Stomach (tissue), 9 donors: ENCODE data around the gene SGTA. TPM values are rescaled to one million over a fixed set of nuclear protein-coding genes. Genes with fewer than 3 reads are reported as not detected.

Experiments
- DNase-seq, 2 donors: peaks; one replicate each; pipeline versions ENCODE4 v3.0.0 to v3.0.0-alpha.2; 2013 to 2019
- H3K27ac ChIP-seq, 5 donors: fragments of 200-600 bp in 4 of 5; sonication (generic) in 4 of 5; one replicate each; pipeline ENCODE4 v1.5.1; 2013 to 2019; ENCODE audit warnings: mild to moderate bottlenecking in 1 of 5, moderate library complexity in 1 of 5
- H3K27me3 ChIP-seq, 3 donors: fragments of 200-600 bp; sonication (generic); one replicate each; pipeline ENCODE4 v1.5.1; 2017 to 2019; ENCODE audit warnings: mixed run types in 1 of 3
- H3K36me3 ChIP-seq, 4 donors: fragments of 200-600 bp; sonication (generic); 1 replicate in 3 of 4; 2 replicates in 1 of 4; pipeline ENCODE4 v1.5.1; 2016 to 2019
- H3K4me1 ChIP-seq, 4 donors: fragments of 200-600 bp; sonication (generic); one replicate each; pipeline ENCODE4 v1.5.1; 2016 to 2019
- H3K4me3 ChIP-seq, 4 donors: fragments of 200-600 bp; sonication (generic) in 3 of 4; one replicate each; pipeline ENCODE4 v1.5.1; 2016 to 2019; ENCODE audit warnings: mild to moderate bottlenecking in 1 of 4
- H3K9me3 ChIP-seq, 4 donors: fragments of 200-600 bp; sonication (generic); one replicate each; pipeline ENCODE4 v1.5.1; 2016 to 2019
- EP300 ChIP-seq: sonication (generic); formaldehyde crosslinking; IDR thresholded peaks from one replicate; pipeline ENCODE4 v1.6.1; 2017; ENCODE audit warnings: antibody characterized with exemption
- POLR2A ChIP-seq, 4 donors: fragments of 450-650 bp; IDR thresholded peaks; one replicate each; pipeline ENCODE4 v1.6.1; 2016; ENCODE audit warnings: antibody characterized with exemption in 4 of 4, control low read depth in 2 of 4, mild to moderate bottlenecking in 1 of 4, moderate library complexity in 1 of 4
- POLR2AphosphoS5 ChIP-seq, 3 donors: sonication (generic); formaldehyde crosslinking; IDR thresholded peaks; one replicate each; pipeline ENCODE4 v1.6.1; 2016; ENCODE audit warnings: antibody characterized with exemption in 3 of 3
- WGBS, 5 donors: extraction: QIAGEN DNeasy Blood & Tissue Kit in 3 of 5; methylation state at CpG; one replicate each; pipeline versions ENCODE4 v1.1.5 to v1.1.7; 2013 to 2018; 5-methylcytosine and 5-hydroxymethylcytosine counted together
- intact Hi-C: fragments of 100-400 bp; cut with DNase I; formaldehyde crosslinking; loops from one replicate; pipeline ENCODE4 v1.15.1; 2023; ENCODE audit warnings: low total_unique reads
- polyA plus RNA-seq, 3 donors: library from polyadenylated mRNA; stranded (reverse); fragments of 200-250 nt; gene quantifications; one replicate each; pipeline ENCODE4 v1.2.3, GENCODE V29; 2013
- total RNA-seq, 5 donors: library from RNA; depleted of rRNA; stranded (reverse); fragments of >200 nt; gene quantifications; one replicate each; pipeline versions ENCODE4 v1.1.0 to v1.2.3, GENCODE V29; 2014 to 2016
- TF ChIP-seq, protein P1 (sequence below), 7 experiments: fragments of 450-650 bp in 4 of 7; fragments of 200-600 bp in 3 of 7; sonication (generic) in 3 of 7; IDR thresholded peaks; one replicate each; pipeline ENCODE4 v1.5.1; 2016 to 2019; ENCODE audit warnings: antibody characterized with exemption in 7 of 7, control low read depth in 2 of 7, mild to moderate bottlenecking in 1 of 7
- donor health status: healthy with polysubstance abuse.
- donor health status: Bipolar disorder and iron deficiency.
- donor health status: healthy.

Gene SGTA
- total and polyA plus RNA-seq, 8 donors: 18.5 to 173 (median 52.7) TPM

DNA sequence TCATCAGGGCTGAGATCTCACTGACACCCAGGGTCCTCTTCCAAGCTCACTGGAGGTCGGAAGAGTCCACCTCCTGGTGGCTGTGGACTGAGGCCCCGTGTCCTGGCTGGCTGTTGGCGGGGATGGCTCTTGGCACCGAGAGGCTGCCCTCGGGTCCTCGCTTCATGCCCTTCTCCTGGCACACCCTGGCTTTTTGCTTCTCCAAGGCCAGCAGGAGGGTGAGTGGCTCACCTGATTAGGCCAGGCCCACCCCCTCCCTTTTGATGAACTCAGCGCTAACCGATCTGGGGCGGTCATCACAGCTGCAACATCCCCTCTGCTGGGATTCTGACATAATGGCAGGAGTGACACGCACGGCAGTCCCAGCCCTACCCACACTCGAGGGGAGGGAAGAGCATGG lies 47.7 kb downstream of the SGTA start:
- Histone ChIP-seq H3K27ac (no peak overlapping the region), H3K9me3 (no peaks in the 10 kb centered on the region), H3K36me3 (peaks cover 24 to 62% (median 57%) of the 10 kb centered on the region in 4 donors), H3K27me3 (no peaks in the 10 kb centered on the region), H3K4me3 (no peak overlapping the region), H3K4me1 (peaks cover 11 to 27% (median 18%) of the 10 kb centered on the region in 4 donors)
- no peak for DNase-seq
- WGBS, 5 donors: 93 to 98% (median 96%) methylated on average over 3 to 12 of the region's 12 CpGs
- TF ChIP-seq EP300 (no peak), POLR2AphosphoS5 (IDR thresholded peaks at IDR 0.05) (no peak)
- intact Hi-C loops: no loop called here

DNA sequence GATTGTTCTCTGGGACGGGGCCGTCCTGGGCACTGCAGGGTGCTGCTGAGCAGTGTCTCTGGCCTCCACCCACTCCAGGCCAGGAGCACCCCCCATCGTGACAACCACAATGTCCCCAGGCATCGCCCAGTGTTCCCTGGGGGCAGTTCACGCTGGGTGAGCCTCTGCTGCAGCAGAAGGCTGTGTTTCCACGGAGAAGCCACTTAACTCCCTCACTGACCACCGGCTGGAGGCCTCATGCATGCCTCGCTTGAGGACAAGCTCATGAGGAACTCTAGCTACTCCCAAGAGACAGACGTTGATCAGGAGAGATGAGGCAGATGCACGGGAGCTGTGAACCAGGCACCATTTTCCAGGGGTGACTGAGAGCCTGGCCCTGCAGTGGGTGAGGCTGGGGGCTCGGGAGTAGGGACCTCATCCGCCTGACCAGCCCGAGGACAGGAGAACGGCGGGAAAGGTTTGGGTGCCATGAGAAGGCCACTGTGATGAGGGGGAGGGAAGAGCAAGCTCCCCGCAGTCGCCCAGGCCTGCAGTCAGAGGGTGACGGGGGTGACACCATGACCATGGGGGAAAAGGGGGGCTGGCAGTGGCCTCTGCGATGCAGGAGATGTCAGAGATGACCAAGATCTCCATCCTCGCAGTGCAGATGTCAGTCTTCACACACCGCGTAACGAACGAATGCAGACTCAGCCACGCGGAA lies 48.3 kb downstream of the SGTA start:
- Histone ChIP-seq H3K4me1 (peaks cover 11 to 27% (median 18%) of the 10 kb centered on the region in 4 donors), H3K36me3 (peaks cover 24 to 62% (median 57%) of the 10 kb centered on the region in 4 donors), H3K27ac (no peak overlapping the region), H3K4me3 (no peak overlapping the region), H3K27me3 (no peaks in the 10 kb centered on the region), H3K9me3 (no peaks in the 10 kb centered on the region)
- no peak for TF ChIP-seq EP300
- TF ChIP-seq, protein P1, sequence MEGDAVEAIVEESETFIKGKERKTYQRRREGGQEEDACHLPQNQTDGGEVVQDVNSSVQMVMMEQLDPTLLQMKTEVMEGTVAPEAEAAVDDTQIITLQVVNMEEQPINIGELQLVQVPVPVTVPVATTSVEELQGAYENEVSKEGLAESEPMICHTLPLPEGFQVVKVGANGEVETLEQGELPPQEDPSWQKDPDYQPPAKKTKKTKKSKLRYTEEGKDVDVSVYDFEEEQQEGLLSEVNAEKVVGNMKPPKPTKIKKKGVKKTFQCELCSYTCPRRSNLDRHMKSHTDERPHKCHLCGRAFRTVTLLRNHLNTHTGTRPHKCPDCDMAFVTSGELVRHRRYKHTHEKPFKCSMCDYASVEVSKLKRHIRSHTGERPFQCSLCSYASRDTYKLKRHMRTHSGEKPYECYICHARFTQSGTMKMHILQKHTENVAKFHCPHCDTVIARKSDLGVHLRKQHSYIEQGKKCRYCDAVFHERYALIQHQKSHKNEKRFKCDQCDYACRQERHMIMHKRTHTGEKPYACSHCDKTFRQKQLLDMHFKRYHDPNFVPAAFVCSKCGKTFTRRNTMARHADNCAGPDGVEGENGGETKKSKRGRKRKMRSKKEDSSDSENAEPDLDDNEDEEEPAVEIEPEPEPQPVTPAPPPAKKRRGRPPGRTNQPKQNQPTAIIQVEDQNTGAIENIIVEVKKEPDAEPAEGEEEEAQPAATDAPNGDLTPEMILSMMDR (IDR thresholded peaks at IDR 0.05): no peak
- TF ChIP-seq POLR2AphosphoS5 (IDR thresholded peaks at IDR 0.05): no peak
- TF ChIP-seq POLR2A (IDR thresholded peaks at IDR 0.05): no peak
- intact Hi-C loops: no loop called here
- no peak for DNase-seq
- WGBS, 5 donors: 88 to 94% (median 92%) methylated on average over 25 to 26 of the region's 26 CpGs

- TF ChIP-seq, protein P1 (IDR thresholded peaks at IDR 0.05): no peak
- TF ChIP-seq POLR2AphosphoS5 (IDR thresholded peaks at IDR 0.05): no peak
- no peak for TF ChIP-seq POLR2A (IDR thresholded peaks at IDR 0.05)
- TF ChIP-seq EP300: no peak
- no peak for DNase-seq
- intact Hi-C loops: no loop called here
- Histone ChIP-seq H3K9me3 (no peaks in the 10 kb centered on the region), H3K4me3 (no peak overlapping the region), H3K4me1 (peaks cover 8 to 21% (median 13%) of the 10 kb centered on the region in 4 donors), H3K36me3 (peaks cover 24 to 62% (median 57%) of the 10 kb centered on the region in 4 donors), H3K27me3 (peaks cover 0 to under 1% (median 0%) of the 10 kb centered on the region in 3 donors), H3K27ac (no peak overlapping the region)
- 77 to 90% (median 88%) methylated on average over 34 to 35 of the region's 35 CpGs for WGBS, 5 donors
Observed at GRCh38 chr19:2733930-2734588, 49.0 kb downstream of the SGTA start.

DNA sequence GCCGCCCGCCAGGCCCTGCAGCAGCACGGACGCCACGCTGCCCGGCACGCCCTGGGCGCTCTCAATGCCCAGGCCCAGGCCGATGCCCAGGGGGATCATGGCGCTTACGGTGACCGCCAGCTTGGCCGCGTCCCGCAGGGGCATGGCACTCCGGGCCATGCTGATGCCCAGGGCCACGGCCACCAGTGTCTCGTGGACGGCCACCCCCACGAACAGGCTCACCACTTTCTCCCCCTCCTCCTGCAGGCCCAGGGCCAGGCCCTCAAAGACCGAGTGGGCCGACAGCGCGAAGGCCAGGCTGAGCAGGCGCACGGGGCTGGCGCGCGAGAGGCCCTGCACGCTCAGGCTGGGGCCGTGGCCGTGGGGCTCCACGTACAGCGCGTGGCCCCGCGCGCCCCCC lies 50.2 kb downstream of the SGTA start:
- Histone ChIP-seq H3K9me3 (no peaks in the 10 kb centered on the region), H3K27ac (no peak overlapping the region), H3K36me3 (peaks cover 24 to 62% (median 57%) of the 10 kb centered on the region in 4 donors), H3K4me3 (no peak overlapping the region), H3K27me3 (peaks cover 0 to 11% (median 3%) of the 10 kb centered on the region in 3 donors), H3K4me1 (peaks cover 0 to 9% (median 2%) of the 10 kb centered on the region in 4 donors)
- DNase-seq: no peak
- 95 to 99% (median 97%) methylated on average over 23 to 38 of the region's 38 CpGs for WGBS, 5 donors
- TF ChIP-seq EP300 (no peak), POLR2A (IDR thresholded peaks at IDR 0.05) (no peak), POLR2AphosphoS5 (IDR thresholded peaks at IDR 0.05) (no peak)
- TF ChIP-seq, protein P1 (IDR thresholded peaks at IDR 0.05): no peak
- intact Hi-C loops: no loop called here
